Thyroid gland (tissue), 4 donors: ENCODE data around the gene ZBED4.

Experiments
- CTCF ChIP-seq, 6 experiments: fragments of 200-600 bp in 3 of 6; fragments of 450-650 bp in 3 of 6; sonication (generic) in 3 of 6; IDR thresholded peaks; one replicate each; pipeline ENCODE4 v1.5.1; 2016 to 2019; ENCODE audit warnings: antibody characterized with exemption in 6 of 6, mild to moderate bottlenecking in 2 of 6, inconsistent platforms in 1 of 6, moderate library complexity in 1 of 6
- POLR2A ChIP-seq, 2 donors: fragments of 450-650 bp; IDR thresholded peaks; one replicate each; pipeline ENCODE4 v1.6.1; 2017; ENCODE audit warnings: antibody characterized with exemption in 2 of 2, mild to moderate bottlenecking in 2 of 2, moderate library complexity in 1 of 2

- TF ChIP-seq POLR2A (IDR thresholded peaks at IDR 0.05), result no peak
- TF ChIP-seq CTCF (IDR thresholded peaks at IDR 0.05), result no peak
Measured at GRCh38 chr22:49871482-49871881, 17.8 kb downstream of the ZBED4 start.
